HG03378 (cell line): ENCODE data around the gene DAG1.

Experiments
- ATAC-seq: cut with Tn5 transposase; IDR thresholded peaks from one replicate; pipeline ENCODE4 v1.9.1; 2021; ENCODE audit warnings: mild to moderate bottlenecking, moderate library complexity; ENCODE audit not compliant: unreplicated experiment

DAG1 gene

DNA sequence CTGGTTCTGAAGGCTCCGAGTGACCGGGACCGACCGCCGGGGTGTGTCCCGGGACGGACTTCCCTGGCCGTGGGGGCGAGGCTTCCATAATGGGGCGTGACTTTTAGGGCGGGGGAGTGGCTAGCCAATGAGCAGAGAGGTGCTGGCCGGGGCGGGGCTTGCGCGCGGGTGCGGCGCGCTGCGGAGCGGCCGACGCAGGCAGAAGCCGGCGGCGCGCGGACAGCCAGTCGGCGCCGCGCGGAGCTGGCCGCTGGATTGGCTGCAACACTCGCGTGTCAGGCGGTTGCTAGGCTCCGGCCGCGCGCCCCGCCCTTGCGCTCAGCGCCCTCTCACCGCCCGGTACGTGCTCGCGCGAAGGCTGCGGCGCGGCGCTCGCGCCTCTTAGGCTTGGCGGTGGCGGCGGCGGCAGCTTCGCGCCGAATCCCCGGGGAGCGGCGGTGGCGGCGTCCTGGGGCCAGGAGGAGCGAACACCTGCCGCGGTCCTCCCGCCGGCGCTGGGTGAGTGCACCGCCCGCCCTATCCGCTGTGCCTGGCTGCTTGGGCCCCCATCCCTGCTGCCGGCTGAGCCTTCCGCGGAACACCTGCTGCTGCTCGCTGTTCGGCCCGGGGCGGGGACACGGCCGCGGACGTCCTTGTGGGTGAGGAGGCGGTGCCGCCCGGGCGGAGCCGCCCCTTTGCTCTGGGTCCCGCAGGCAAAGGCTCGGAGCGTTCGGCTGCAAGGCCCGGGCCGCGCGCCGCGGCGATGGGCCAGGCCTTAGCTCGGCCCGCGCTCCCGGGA, at the start of gene DAG1:
Gene DAG1 (plus strand): TSS at position 332 of the 778 bp plus-strand sequence. CDS start 40,268 bp downstream, outside the sequence.
- ATAC-seq: peak; percentile 60

DNA sequence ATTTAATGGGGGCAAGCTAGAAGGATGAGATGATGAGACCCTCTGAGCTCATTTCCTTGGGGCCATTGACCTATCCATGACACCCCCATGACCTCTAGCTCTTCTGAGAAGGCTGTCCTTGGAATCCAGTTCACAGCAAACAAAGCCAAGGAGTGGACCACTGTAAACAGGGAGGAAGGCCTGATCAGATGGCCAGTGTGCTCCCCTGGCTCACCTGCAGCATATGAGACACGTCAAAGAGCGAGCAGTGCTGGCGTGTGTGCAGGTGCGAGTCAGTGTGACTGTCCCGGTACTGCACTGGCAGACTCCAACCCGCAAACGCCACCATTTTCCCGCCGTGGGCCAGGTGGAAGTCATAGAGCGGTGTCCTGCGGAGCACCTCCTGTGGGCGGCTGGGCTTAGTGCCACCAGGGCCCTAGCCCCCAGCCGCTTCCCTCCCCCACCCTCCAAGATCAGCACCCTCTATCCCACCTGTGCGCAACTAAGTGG, 48.1 kb upstream of the DAG1 start:
- ATAC-seq: no peak

- no peak for ATAC-seq
Observed at GRCh38 chr3:49422379-49423248, 47.5 kb upstream of the DAG1 start, which contains the start of gene AMT. AMT (minus strand) TSS chr3:49422473; CDS start chr3:49422450, 23 bp downstream.

- ATAC-seq: no peak
Observed at GRCh38 chr3:49424816-49425215, 45.3 kb upstream of the DAG1 start.

DNA sequence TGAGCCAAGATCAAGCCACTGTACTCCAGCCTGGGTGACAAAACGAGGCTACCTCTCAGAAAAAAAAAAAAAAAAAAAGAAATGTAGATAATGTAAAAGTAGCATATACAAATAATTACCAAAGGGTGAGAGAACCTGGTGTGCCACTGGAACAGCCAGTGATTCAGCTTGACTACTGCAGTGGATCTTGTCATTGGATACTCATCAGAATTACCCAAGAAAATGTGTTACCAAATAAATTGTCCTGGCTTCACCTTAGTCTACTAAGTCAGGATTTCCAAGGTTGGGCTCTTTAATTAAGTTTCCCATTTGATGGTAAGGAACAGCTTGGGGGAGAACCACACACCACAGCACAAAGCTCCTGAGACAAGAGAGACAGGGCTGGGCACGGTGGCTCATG, 42.5 kb upstream of the DAG1 start:
- ATAC-seq: no peak

DNA sequence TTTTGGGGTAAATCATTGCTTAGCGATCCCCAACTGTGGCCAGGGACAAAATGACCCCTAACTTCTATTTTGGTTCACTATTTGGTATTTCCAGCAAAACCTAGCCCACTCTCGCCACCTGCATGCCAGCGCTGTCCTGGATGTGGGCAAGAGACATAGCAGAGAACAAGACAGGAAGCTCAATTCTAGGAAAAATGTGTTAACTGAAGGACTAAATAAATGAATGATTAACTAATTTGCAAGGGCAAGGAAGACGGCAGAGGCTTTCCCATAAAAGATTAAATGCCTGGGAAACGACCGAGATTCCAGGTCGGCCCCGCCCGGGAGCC, 41.4 kb upstream of the DAG1 start:
- no peak for ATAC-seq

- no peak for ATAC-seq
Observed at GRCh38 chr3:49434731-49435130, 35.3 kb upstream of the DAG1 start.

- ATAC-seq: no peak
Observed at GRCh38 chr3:49445391-49445790, 24.7 kb upstream of the DAG1 start.

GRCh38 chr3:49453621-49454020, 16.4 kb upstream of the DAG1 start:
- no peak for ATAC-seq

DNA sequence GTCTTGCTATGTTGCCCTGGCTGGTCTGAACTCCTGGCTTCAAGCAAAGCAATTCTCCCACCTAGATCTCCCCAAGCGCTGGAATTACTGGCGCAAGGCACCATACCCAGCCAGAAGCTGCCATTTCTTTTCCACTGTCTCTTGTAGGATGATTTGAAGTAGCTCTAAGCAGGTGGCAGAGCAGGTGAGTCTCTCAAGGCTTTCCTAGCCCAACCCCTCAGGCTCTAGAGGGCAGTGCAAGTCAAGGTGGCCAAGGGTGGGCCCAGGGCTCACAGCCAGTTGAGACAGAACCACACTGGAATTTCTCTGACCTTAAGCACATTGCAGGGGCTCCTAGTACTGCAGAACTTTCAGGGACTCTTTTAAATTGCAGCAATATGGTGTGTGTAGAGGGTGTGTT, 15.6 kb upstream of the DAG1 start:
- no peak for ATAC-seq

DNA sequence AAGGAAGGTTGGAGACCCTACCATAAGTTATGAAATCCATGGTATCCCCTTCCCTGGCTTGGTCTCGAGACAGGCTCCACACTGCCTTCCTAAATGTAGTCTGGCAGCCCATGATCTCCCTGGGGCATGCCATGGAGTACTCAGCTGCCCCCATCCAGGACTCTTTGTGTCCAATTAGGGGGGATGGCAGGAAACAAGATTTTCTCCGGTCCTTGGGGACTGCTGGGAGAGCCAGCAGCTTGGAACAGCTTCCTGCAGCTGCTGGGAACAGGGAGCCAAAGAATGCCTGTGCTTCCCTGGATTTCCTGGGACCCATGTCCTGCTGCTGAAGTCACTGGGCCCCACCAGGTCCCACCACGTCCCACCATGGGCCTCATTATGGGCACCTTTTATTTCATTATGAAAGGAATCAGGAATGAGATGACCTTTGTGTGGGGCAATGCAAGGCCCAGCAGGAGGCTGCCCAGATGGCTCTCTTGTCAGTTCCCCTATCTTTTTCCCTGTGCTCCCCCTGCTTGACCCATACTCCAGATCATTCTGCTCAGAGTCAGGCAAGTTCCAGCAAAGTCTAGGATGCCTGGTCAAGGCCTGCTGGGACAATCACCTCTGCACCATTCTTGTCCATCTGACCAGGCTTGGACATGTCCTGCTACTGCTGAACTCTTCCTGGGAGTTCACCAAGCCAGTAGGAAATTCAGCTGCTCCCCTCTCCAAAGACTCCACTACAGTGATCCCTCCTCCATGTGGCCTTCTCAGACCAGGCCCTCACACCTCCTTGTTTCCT, 15.0 kb upstream of the DAG1 start:
- no peak for ATAC-seq

DNA sequence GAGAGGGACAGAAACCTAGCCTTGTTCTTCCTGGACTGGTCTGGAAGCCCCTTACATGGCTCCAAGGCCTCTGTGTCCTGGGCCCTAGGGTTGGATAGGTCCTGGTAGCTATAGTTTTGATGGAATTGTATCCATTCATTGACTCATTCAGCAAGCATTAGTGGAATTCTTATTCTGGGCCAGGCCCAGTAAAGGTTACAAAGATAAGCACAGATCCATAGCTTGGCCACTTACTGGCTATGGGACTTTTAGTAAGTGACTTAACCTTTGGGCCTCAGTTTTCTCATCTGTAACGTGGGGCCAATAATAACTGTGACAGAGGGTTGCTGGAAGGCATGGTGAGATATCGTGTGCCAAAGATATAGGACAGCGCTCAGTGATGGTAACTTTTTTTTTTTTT, 13.6 kb upstream of the DAG1 start:
- no peak for ATAC-seq

- ATAC-seq: no peak
Observed at GRCh38 chr3:49460188-49460890, 9.7 kb upstream of the DAG1 start.

DNA sequence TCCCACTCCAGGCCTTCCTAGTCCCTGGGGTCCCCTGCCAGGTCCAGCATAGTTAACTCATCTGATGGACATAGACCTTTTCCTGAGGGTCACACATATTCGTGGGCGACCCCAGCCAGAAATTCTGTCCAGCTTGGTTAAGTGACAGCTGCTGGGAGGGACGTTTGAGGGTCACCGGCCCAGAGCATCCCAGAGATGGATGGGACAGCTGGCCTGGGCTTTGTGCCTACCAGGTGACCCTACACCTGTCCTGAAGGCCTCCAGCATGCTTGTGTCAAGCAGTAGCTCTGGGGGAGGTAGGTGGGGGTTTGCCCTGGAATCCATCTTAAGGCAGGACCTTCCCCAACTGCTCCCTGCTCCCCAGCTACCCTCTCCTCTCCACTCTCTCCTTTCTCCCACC, 9.1 kb upstream of the DAG1 start:
- ATAC-seq: no peak

GRCh38 chr3:49461443-49462171, 8.5 kb upstream of the DAG1 start:
- ATAC-seq: no peak

GRCh38 chr3:49462222-49462621, 7.8 kb upstream of the DAG1 start:
- no peak for ATAC-seq

DNA sequence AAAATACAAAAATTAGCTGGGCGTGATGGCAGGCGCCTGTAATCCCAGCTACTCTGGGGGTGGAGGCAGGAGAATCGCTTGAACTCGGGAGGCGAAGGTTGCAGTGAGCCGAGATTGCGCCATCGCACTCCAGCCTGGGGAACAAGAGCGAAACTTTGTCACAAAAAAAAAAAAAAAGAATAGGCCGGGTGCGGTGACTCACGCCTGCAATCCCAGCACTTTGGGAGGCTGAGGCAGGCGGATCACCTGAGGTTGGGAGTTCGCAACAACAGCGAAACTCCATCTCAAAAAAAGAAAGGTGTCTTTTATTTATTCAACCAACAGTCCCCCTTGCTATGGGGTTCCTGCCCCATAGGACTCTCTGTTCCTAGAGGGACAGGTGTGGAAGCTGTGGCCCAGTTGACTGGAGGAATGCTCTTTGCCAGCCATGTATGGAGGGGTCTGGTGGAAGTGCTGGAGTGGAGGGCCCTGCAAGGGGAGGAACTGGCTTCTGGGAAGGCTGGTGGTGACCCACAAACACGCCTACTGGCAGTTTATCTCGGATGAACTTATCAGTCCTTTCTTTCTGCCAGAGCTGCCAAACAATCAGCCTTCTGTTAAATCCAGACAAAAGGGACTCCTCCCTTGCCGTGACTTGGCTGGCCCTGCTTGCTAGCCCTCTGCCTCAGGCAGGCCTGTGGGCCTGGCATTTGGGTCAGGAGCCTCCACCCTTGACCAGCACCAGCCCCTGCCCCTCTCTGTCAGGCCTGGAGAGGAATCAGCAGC, 4.6 kb upstream of the DAG1 start:
- ATAC-seq: no peak

GRCh38 chr3:49466085-49466484, 4.0 kb upstream of the DAG1 start:
- no peak for ATAC-seq
